ENCODE results near the gene AIG1.
"Not testable (repeated sequence)": the region's sequence is repeated elsewhere in the genome, so short reads cannot be mapped to it uniquely, and the experiment has no call there.

AIG1 gene

GRCh38 chr6:143039548-143039947, 21.1 kb upstream of the AIG1 start:
- no peak for ATAC-seq (ENCODE audit: insufficient read depth, low read depth)
- TF ChIP-seq, protein P1, sequence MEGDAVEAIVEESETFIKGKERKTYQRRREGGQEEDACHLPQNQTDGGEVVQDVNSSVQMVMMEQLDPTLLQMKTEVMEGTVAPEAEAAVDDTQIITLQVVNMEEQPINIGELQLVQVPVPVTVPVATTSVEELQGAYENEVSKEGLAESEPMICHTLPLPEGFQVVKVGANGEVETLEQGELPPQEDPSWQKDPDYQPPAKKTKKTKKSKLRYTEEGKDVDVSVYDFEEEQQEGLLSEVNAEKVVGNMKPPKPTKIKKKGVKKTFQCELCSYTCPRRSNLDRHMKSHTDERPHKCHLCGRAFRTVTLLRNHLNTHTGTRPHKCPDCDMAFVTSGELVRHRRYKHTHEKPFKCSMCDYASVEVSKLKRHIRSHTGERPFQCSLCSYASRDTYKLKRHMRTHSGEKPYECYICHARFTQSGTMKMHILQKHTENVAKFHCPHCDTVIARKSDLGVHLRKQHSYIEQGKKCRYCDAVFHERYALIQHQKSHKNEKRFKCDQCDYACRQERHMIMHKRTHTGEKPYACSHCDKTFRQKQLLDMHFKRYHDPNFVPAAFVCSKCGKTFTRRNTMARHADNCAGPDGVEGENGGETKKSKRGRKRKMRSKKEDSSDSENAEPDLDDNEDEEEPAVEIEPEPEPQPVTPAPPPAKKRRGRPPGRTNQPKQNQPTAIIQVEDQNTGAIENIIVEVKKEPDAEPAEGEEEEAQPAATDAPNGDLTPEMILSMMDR (IDR thresholded peaks at IDR 0.05; ENCODE audit: borderline replicate concordance, extremely low read depth, low read length, poor library complexity, severe bottlenecking), result no peak
- TF ChIP-seq EZH2 (IDR thresholded peaks at IDR 0.05; ENCODE audit: borderline replicate concordance, low read depth, low read length, severe bottlenecking), result no peak

DNA sequence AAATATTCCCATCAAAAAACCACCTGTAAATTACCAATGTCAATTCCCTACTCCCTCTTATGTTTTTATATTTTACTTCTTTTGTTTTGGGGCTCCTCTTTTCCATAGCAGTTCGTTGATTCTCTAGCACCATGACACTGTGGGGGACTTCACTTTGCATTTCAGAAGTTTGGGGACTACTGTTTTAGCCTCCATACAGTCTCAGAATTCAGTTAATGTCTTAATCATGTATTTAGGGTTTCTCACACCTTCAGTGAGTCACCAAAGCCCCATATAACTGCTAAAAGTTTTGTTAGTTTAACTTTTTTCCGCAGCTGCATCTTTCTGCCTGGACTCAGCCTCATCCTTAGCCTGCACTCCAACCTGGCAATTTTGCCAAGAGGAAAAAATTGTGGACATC, 20.7 kb upstream of the AIG1 start:
- Histone ChIP-seq H3K36me3 (ENCODE audit: insufficient read depth, low read length) (no peaks in the 10 kb centered on the region), H3K27me3 (ENCODE audit: insufficient read depth, low read length, poor library complexity) (no peaks in the 10 kb centered on the region), H3K9me3 (ENCODE audit: insufficient read depth, low read length, severe bottlenecking) (no peaks in the 10 kb centered on the region), H3K79me2 (ENCODE audit: insufficient read depth, low read length) (no peaks in the 10 kb centered on the region), H3K4me3 (ENCODE audit: low read depth in 1 of 2, low read length in 2 of 2) (no peak overlapping the region), H3K9ac (ENCODE audit: low read depth, low read length) (no peak overlapping the region), H3K4me2 (ENCODE audit: insufficient read depth, low read length) (no peak overlapping the region), H4K20me1 (ENCODE audit: insufficient read depth, low read length) (no peaks in the 10 kb centered on the region), H3K4me1 (ENCODE audit: insufficient read depth, low read length) (no peaks in the 10 kb centered on the region), H2AFZ (ENCODE audit: low read depth, low read length) (no peak overlapping the region), H3K27ac (ENCODE audit: low read length) (no peak overlapping the region)
- ATAC-seq (ENCODE audit: insufficient read depth, low read depth) (no peak), DNase-seq (no peak)
- TF ChIP-seq, protein P1 (IDR thresholded peaks at IDR 0.05; ENCODE audit: borderline replicate concordance, extremely low read depth, low read length, poor library complexity, severe bottlenecking), result no peak
- no peak for TF ChIP-seq EZH2 (IDR thresholded peaks at IDR 0.05; ENCODE audit: borderline replicate concordance, low read depth, low read length, severe bottlenecking)

More at GRCh38 chr6:143039548-143039947, 21.1 kb upstream of the AIG1 start:
- Histone ChIP-seq H3K36me3 (ENCODE audit: insufficient read depth, low read length) (no peaks in the 10 kb centered on the region), H3K27me3 (ENCODE audit: insufficient read depth, low read length, poor library complexity) (no peaks in the 10 kb centered on the region), H4K20me1 (ENCODE audit: insufficient read depth, low read length) (no peaks in the 10 kb centered on the region), H3K9me3 (ENCODE audit: insufficient read depth, low read length, severe bottlenecking) (no peaks in the 10 kb centered on the region), H2AFZ (ENCODE audit: low read depth, low read length) (no peak overlapping the region), H3K4me2 (ENCODE audit: insufficient read depth, low read length) (no peak overlapping the region), H3K9ac (ENCODE audit: low read depth, low read length) (no peak overlapping the region), H3K4me3 (ENCODE audit: low read depth in 1 of 2, low read length in 2 of 2) (no peak overlapping the region), H3K79me2 (ENCODE audit: insufficient read depth, low read length) (no peaks in the 10 kb centered on the region), H3K27ac (ENCODE audit: low read length) (no peak overlapping the region), H3K4me1 (ENCODE audit: insufficient read depth, low read length) (no peaks in the 10 kb centered on the region)
- DNase-seq, result no peak

DNA sequence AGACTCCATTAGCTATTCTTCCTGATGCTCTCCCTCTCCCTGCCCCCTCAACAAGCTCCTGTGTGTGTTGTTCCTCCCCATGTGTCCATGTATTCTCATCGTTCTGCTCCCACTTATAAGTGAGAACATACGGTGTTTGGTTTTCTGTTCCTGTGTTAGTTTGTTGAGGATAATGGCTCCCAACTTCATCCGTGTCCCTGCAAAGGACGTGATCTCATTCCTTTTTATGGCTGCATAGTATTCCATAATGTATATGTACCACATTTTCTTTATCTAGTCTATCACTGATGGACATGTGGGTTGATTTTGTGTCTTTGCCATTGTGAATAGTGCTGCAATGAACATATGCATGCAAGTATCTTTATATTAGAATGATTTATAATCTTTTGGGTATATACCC, 16.3 kb upstream of the AIG1 start:
- H3K27ac ChIP-seq (ENCODE audit: low read length); H3K9ac ChIP-seq (ENCODE audit: low read depth, low read length); H3K4me1 ChIP-seq (ENCODE audit: insufficient read depth, low read length); ATAC-seq (ENCODE audit: insufficient read depth, low read depth); H3K4me2 ChIP-seq (ENCODE audit: insufficient read depth, low read length); H3K27me3 ChIP-seq (ENCODE audit: insufficient read depth, low read length, poor library complexity); H3K36me3 ChIP-seq (ENCODE audit: insufficient read depth, low read length); DNase-seq; H4K20me1 ChIP-seq (ENCODE audit: insufficient read depth, low read length); H3K79me2 ChIP-seq (ENCODE audit: insufficient read depth, low read length); H3K9me3 ChIP-seq (ENCODE audit: insufficient read depth, low read length, severe bottlenecking); H3K4me3 ChIP-seq (ENCODE audit: low read depth in 1 of 2, low read length in 2 of 2); H2AFZ ChIP-seq (ENCODE audit: low read depth, low read length): not testable (repeated sequence)

DNA sequence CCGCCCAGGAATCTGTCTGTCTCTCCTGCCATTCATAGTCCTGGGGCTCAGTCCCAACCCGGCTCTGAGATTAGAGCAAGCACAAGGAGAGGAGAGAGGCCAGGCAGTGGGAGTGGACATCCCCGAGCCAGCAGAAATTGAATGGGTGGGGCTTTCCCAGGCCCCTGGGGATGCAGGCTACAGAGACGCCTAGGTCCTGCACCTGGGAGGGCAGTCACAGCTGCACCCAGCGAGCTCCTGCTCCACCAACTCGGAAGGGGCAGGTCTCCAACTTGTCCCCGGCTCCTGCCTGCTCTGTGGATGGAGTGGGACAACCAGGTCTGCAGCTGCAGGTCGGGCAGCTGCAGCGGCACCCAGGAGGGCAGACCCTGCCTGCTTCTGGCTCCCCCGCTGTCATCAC, 11.1 kb upstream of the AIG1 start:
- no peaks in the 10 kb centered on the region for H3K4me1 ChIP-seq (ENCODE audit: insufficient read depth, low read length)
- H3K79me2 ChIP-seq (ENCODE audit: insufficient read depth, low read length), result no peaks in the 10 kb centered on the region
- no peak overlapping the region for H2AFZ ChIP-seq (ENCODE audit: low read depth, low read length)
- H3K4me2 ChIP-seq (ENCODE audit: insufficient read depth, low read length), result no peak overlapping the region
- H4K20me1 ChIP-seq (ENCODE audit: insufficient read depth, low read length), result no peaks in the 10 kb centered on the region
- TF ChIP-seq, protein P1 (IDR thresholded peaks at IDR 0.05; ENCODE audit: borderline replicate concordance, extremely low read depth, low read length, poor library complexity, severe bottlenecking), result no peak
- no peak for TF ChIP-seq EZH2 (IDR thresholded peaks at IDR 0.05; ENCODE audit: borderline replicate concordance, low read depth, low read length, severe bottlenecking)
- H3K9me3 ChIP-seq (ENCODE audit: insufficient read depth, low read length, severe bottlenecking), result no peaks in the 10 kb centered on the region
- H3K27ac ChIP-seq (ENCODE audit: low read length), result no peak overlapping the region
- no peak overlapping the region for H3K9ac ChIP-seq (ENCODE audit: low read depth, low read length)
- H3K4me3 ChIP-seq (ENCODE audit: low read depth in 1 of 2, low read length in 2 of 2), result no peak overlapping the region
- H3K27me3 ChIP-seq (ENCODE audit: insufficient read depth, low read length, poor library complexity), result no peaks in the 10 kb centered on the region
- no peaks in the 10 kb centered on the region for H3K36me3 ChIP-seq (ENCODE audit: insufficient read depth, low read length)
- no peak for ATAC-seq (ENCODE audit: insufficient read depth, low read depth)
- DNase-seq, result no peak
